GM19351 (cell line): ENCODE data around the gene EFCAB11.

Experiments
- ATAC-seq: cut with Tn5 transposase; IDR thresholded peaks from one replicate; pipeline ENCODE4 v1.9.1; 2021; ENCODE audit warnings: mild to moderate bottlenecking, moderate library complexity; ENCODE audit not compliant: unreplicated experiment

Gene EFCAB11

GRCh38 chr14:89827265-89827664 lies 127.3 kb downstream of the EFCAB11 start:
- ATAC-seq = no peak

- no peak for ATAC-seq
Measured at GRCh38 chr14:89826596-89826995, 127.9 kb downstream of the EFCAB11 start.

- ATAC-seq = no peak
Measured at GRCh38 chr14:89823743-89824142, 130.8 kb downstream of the EFCAB11 start.

GRCh38 chr14:89814126-89814525 lies 140.4 kb downstream of the EFCAB11 start:
- ATAC-seq = no peak

- no peak for ATAC-seq
Measured at GRCh38 chr14:89813617-89814031, 140.9 kb downstream of the EFCAB11 start.

- no peak for ATAC-seq
Measured at GRCh38 chr14:89811954-89812575, 142.5 kb downstream of the EFCAB11 start.

- no peak for ATAC-seq
Measured at GRCh38 chr14:89810101-89810500, 144.4 kb downstream of the EFCAB11 start.

GRCh38 chr14:89807892-89808291 lies 146.6 kb downstream of the EFCAB11 start:
- no peak for ATAC-seq

GRCh38 chr14:89807151-89807550 lies 147.4 kb downstream of the EFCAB11 start:
- no peak for ATAC-seq

GRCh38 chr14:89806451-89806850 lies 148.1 kb downstream of the EFCAB11 start:
- ATAC-seq = no peak

- no peak for ATAC-seq
Measured at GRCh38 chr14:89805501-89805900, 149.0 kb downstream of the EFCAB11 start.

- ATAC-seq = no peak
Measured at GRCh38 chr14:89803542-89803941, 151.0 kb downstream of the EFCAB11 start.

GRCh38 chr14:89801136-89801535 lies 153.4 kb downstream of the EFCAB11 start:
- no peak for ATAC-seq

GRCh38 chr14:89798212-89798773 lies 156.2 kb downstream of the EFCAB11 start:
- ATAC-seq = no peak

- peak; percentile 63 for ATAC-seq
Measured at GRCh38 chr14:89797148-89797547, 157.4 kb downstream of the EFCAB11 start.

GRCh38 chr14:89794096-89794495 lies 160.4 kb downstream of the EFCAB11 start:
- no peak for ATAC-seq

- ATAC-seq = no peak
Measured at GRCh38 chr14:89793367-89793716, 161.2 kb downstream of the EFCAB11 start.

GRCh38 chr14:89792489-89793366 lies 161.8 kb downstream of the EFCAB11 start:
- no peak for ATAC-seq

GRCh38 chr14:89787525-89787924 lies 167.0 kb downstream of the EFCAB11 start:
- no peak for ATAC-seq

- no peak for ATAC-seq
Measured at GRCh38 chr14:89781046-89781445, 173.5 kb downstream of the EFCAB11 start.

- no peak for ATAC-seq
Measured at GRCh38 chr14:89779707-89780106, 174.8 kb downstream of the EFCAB11 start.

- ATAC-seq = no peak
Measured at GRCh38 chr14:89775946-89776345, 178.6 kb downstream of the EFCAB11 start.
